GM21576 (cell line): Measurements from ENCODE around the gene FRMD4A.
"Not testable (repeated sequence)": the region's sequence is repeated elsewhere in the genome, so short reads cannot be mapped to it uniquely, and the experiment has no call there.

Experiments used
- ATAC-seq: cut with Tn5 transposase; IDR thresholded peaks from one replicate; pipeline ENCODE4 v1.9.1; 2021; ENCODE audit warnings: mild to moderate bottlenecking, moderate library complexity; ENCODE audit not compliant: unreplicated experiment

The FRMD4A gene

GRCh38 chr10:13865758-13866491, 464.8 kb downstream of the FRMD4A start:
- ATAC-seq = no peak

GRCh38 chr10:13865220-13865619, 465.5 kb downstream of the FRMD4A start:
- not testable (repeated sequence) for ATAC-seq

DNA sequence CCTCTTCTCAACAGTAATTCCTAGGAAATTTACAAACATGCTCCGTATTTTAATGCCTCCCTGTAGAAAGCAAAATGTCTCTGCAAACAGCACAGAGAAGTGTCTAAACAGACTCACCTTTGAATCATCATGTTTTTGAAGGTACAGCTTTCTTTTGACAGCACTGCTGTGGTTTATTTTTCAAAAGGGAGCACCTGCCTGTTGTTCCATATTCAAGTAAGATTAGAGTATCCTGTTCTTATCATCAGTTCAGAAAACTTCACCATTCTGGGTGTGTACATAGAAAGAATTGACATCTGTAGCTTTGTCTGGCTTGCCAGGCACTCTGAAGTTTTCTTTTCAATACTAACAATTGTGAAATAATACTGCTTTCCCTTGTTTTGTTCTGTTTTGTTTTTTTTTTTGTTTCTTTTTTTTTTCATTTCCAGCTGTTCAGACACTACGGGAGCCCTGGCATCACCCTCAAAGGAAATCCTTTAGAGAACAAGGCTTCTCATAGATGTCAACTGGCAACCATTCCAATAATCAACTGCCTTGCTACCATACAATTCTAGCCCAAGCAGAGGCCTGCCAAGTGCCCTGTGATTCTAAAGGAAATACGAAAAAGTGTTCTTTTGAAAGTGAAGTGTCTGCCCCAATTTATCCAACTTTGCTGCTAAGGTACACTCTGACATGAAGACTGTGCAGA, 468.0 kb downstream of the FRMD4A start:
- no peak for ATAC-seq

DNA sequence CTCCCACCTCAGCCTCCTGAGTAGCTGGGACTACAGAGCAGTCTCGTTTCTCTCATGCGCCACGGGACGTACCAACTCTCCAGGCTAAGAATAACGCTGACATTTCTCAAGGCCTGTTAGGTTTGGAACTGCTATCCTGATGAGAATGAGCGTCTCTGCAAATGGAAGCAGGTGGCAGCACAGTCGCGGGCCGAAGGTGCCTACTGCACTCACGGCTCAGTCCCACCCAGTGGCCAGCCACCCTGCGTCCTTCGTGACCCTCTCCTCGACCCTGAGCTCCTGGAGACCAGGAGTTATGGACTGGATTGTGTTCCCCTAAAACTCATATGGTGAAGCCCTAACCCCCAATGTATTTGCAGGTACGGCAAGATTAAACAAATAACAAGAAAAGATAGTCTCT, 469.8 kb downstream of the FRMD4A start:
- ATAC-seq = no peak

GRCh38 chr10:13859979-13860654, 470.6 kb downstream of the FRMD4A start:
- ATAC-seq = no peak

DNA sequence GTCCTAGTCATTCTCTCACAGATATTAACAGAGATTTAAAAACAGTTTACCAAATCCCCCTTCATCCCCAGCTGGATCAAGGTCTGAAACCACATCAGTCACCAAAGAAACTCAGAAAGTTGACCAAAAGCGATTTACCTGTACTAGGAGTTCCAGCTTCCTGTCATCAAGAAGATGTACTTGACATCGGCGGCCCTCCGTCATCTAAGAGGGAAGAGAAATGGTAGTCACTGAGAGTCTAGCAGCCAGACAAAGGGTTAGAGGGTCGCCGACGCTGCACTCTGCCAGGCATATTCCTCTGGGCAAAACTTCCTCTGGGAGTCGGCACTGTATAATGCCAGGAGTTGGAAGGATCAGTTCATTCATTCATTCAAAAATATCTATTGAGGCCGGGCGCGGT, 472.0 kb downstream of the FRMD4A start:
- no peak for ATAC-seq

- ATAC-seq = no peak
Measured at GRCh38 chr10:13857451-13857850, 473.3 kb downstream of the FRMD4A start.

DNA sequence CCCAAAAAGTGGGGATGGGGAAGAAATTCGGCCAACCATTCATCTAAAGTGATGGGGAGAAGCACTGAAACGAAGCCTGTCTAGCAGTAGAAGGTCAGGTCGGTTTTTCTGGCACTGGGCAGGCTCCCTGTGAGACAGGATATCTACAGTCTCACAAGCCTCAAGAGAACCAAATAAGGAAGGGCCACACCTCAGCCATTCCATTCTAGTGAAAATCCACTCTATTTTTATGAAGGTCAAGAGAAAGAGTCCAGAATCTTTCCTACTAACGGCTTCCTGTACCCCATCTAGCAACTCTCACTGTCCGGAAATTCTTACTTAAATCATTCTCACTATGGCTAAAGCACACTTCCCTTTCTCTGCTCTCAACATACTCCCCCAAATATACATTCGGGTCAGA, 476.9 kb downstream of the FRMD4A start:
- no peak for ATAC-seq

- no peak for ATAC-seq
Measured at GRCh38 chr10:13852872-13853271, 477.9 kb downstream of the FRMD4A start.

DNA sequence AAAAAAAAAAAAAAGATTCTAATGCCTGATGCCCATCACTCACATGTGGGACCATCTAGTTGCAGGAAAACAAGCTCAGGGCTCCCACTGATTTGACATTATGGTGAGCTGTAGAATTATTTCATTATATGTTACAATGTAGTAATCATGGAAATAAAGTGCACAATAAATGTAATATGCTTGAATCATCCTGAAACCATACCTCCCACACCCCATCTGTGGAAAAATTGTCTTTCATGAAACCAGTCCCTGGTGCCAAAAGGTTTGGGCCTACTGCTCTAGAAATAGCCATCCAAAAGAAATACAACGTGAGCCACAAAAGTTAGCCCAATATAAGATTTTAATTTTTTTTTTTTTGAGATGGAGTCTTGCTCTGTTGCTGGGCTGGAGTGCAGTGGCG, 478.8 kb downstream of the FRMD4A start:
- ATAC-seq = no peak

DNA sequence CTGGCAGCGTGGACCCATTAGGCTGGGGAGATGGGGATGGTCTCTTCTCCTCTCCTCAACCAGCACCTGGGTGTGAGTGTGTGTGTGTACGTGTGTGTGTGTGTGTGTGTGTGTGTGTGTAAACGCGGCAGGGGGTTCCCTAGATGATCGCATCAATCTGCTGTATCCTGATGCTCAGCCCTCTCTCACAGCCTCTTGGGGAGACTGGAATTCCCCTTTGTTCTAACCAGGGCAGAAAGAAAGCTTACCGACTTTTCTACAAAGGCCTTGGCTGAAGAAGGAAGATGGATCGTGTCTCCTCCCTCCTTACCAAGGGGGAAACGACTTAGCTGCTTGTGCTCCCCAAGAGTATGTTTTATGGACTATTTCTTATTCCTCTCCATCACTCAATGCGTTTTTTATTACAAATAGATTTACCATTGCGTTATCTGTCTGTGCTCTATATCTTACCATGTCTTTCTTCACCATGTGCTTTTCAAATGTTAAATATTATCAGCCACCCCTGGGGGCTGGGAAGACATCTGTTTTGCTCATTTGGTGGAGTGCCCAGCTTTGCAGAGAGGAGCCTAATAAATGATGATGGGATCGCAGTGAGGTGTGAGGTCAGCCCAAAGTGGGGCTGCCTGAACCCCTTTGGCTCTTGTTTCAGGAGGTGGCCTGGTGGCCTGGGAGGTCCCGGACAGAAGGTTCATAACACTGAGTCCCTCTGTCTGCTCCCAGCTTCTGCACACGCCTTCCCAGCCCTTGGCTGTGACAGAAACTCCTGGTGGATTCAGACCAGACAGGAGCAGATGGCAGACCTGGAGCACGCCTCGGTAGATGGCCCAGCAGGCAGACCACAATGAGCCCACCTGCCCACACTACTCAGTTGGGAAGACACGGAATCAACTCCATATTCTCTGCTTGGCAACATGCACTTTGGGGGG, 481.9 kb downstream of the FRMD4A start:
- no peak for ATAC-seq

DNA sequence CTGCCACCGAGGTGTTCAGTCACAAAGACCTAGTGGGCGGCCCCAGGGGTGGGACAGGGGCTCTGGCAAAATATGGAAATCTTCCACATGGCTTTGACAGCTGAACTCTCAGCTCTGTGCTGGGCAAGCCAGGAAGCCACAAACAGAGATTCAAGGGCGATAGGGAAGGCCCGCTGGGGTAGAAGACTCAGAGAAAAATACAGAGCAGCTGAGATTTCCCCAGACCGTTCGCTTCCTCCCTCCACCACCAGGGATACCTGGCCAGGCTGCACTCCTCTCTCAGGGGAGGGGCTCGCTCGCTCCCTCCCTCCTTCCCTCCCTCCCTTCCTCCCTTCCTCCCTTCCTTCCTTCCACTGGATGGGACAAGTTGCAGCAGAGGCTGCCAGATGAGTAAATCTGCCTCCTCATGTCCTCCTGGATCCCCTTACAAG, 483.5 kb downstream of the FRMD4A start:
- ATAC-seq = no peak

- no peak for ATAC-seq
Measured at GRCh38 chr10:13845897-13846296, 484.8 kb downstream of the FRMD4A start.

DNA sequence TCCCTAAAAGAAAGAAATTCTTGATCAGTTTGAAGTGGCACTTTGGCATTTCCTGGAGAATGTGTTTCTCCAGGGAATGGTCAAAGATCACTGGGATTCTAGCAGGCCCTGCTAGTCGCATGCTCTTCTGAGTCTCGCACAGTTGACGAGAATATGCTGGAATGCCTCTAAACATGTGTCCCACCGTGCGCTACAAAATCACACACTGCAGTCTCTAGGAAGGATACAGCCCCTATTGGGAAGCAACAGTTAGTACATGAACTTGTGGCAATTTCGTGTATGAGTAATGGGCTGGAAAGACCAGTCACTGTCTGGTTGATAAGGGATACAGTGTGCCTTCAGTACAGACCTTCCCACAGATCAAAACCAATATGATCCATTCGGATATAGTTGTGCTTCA, 486.1 kb downstream of the FRMD4A start:
- ATAC-seq = no peak

- ATAC-seq = no peak
Measured at GRCh38 chr10:13842117-13842516, 488.6 kb downstream of the FRMD4A start.

DNA sequence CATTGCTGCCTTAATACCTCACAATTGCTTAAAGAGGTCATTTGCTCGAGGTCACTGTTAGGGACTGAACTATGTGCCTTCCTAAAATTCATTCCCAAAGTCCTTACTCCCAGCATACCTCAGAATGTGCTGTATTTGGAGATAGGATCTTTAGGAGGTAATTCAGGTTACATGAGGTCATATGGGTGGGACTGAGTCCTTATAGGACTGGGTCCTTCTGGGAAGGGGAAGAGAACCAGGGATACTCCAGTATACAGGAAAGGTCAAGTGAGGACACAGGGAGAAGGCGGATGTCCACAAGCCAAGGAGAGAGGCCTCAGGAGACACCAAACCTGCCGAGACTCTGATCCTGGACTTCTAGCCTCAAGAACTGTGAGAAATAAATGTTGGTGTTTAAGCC, 490.7 kb downstream of the FRMD4A start:
- no peak for ATAC-seq

DNA sequence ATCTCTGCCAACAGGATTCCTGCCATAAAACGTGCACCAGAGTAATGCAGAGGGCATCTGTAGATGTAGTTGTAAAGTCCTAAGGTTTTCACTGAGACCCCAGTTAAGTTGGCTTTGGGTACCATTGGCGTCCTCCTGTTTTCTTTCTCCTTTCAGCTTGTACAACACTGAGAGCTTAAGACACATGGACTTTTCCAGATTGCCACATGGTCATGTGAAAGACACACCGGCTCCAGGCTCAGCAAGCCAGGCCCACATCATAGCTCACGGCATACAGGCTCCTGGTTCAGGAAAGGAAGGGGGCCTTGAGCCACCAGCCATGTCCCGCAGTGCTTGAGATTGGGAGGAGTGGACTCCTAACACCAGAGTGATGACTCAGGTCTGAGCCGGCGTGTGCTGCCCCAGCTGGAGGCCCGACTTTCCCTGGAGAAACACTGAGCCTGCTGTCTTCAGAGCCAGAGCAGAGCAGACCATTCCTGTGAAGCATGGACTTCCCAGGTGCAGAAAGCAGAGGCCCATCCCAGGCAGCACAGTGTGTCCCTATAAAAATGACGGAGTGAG, 491.2 kb downstream of the FRMD4A start:
- ATAC-seq = no peak

- no peak for ATAC-seq
Measured at GRCh38 chr10:13839030-13839429, 491.7 kb downstream of the FRMD4A start.

DNA sequence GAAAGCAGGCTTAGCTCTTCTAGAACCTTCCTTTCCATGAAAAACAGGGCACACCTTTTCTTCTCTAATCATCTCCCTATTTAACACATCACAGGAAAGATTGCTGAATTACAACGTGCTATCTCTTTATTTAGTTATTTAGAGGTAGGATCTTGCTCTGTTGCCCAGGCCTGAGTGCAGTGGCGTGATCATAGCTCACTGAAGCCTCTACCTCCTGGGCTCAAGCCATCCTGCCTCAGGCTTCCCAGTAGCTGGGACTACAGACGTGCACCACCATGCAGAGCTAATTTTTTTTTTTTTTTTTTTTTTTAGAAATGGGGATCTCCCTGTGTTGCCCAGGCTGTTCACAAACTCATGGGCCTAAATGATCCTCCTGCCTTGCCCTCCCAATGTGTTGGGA, 492.8 kb downstream of the FRMD4A start:
- ATAC-seq = no peak

- ATAC-seq = no peak
Measured at GRCh38 chr10:13834581-13835286, 496.0 kb downstream of the FRMD4A start.
